WTC11 (cell line): ENCODE data around the gene C6orf47. TPM values are rescaled to one million over a fixed set of nuclear protein-coding genes. Genes with fewer than 3 reads are reported as not detected.
A peak's percentile ranks its signal among the peaks of the same experiment; 100 is the strongest.

ENCODE experiments used
- AFF4 ChIP-seq: sonication (generic); formaldehyde crosslinking; IDR thresholded peaks from 2 replicates; pipeline ENCODE4 v1.8.1; 2023; ENCODE audit warnings: mild to moderate bottlenecking, missing genetic modification reagents, borderline replicate concordance
- AR ChIP-seq: fragments of 250-450 bp; sonication (Bioruptor Pico); IDR thresholded peaks from 2 replicates; pipeline ENCODE4 v1.9.0; 2021; ENCODE audit warnings: mild to moderate bottlenecking
- ATF1 ChIP-seq: sonication (generic); formaldehyde crosslinking; IDR thresholded peaks from 2 replicates; pipeline ENCODE4 v1.8.1; 2023; ENCODE audit warnings: mild to moderate bottlenecking, moderate library complexity, missing genetic modification reagents
- ATF2 ChIP-seq: sonication (generic); formaldehyde crosslinking; IDR thresholded peaks from 2 replicates; pipeline ENCODE4 v1.8.1; 2022; ENCODE audit warnings: low read depth, missing genetic modification reagents, borderline replicate concordance
- ATF3 ChIP-seq: sonication (generic); formaldehyde crosslinking; conservative IDR thresholded peaks from 2 replicates; pipeline ENCODE4 v1.8.1; 2022; ENCODE audit warnings: mild to moderate bottlenecking, missing genetic modification reagents
- CBFB ChIP-seq: sonication (generic); formaldehyde crosslinking; IDR thresholded peaks from 2 replicates; pipeline ENCODE4 v1.8.1; 2022; ENCODE audit warnings: mild to moderate bottlenecking, low read depth, missing genetic modification reagents
- CDX4 ChIP-seq: fragments of 250-450 bp; sonication (Bioruptor Pico); IDR thresholded peaks from 2 replicates; pipeline ENCODE4 v1.9.0; 2021; ENCODE audit warnings: moderate library complexity, mild to moderate bottlenecking, inconsistent platforms, borderline replicate concordance
- CREM ChIP-seq: sonication (generic); formaldehyde crosslinking; IDR thresholded peaks from 2 replicates; pipeline ENCODE4 v1.8.1; 2022; ENCODE audit warnings: mild to moderate bottlenecking, missing genetic modification reagents, moderate library complexity
- ELF4 ChIP-seq: sonication (generic); formaldehyde crosslinking; IDR thresholded peaks from 2 replicates; pipeline ENCODE4 v1.8.1; 2022; ENCODE audit warnings: low read depth, mild to moderate bottlenecking, moderate library complexity, missing genetic modification reagents
- ESRRA ChIP-seq: sonication (generic); formaldehyde crosslinking; IDR thresholded peaks from 2 replicates; pipeline ENCODE4 v1.8.1; 2022; ENCODE audit warnings: mild to moderate bottlenecking, missing genetic modification reagents, borderline replicate concordance
- FOXJ3 ChIP-seq: sonication (generic); formaldehyde crosslinking; IDR thresholded peaks from 2 replicates; pipeline ENCODE4 v1.9.0; 2021; ENCODE audit warnings: missing genetic modification reagents, mild to moderate bottlenecking, borderline replicate concordance
- FOXK1 ChIP-seq: sonication (generic); formaldehyde crosslinking; IDR thresholded peaks from 2 replicates; pipeline ENCODE4 v1.8.0; 2022; ENCODE audit warnings: mild to moderate bottlenecking, moderate library complexity, missing genetic modification reagents
- GRHL2 ChIP-seq: fragments of 250-450 bp; sonication (Bioruptor Pico); IDR thresholded peaks from 2 replicates; pipeline ENCODE4 v1.8.0; 2022; ENCODE audit warnings: mild to moderate bottlenecking, moderate library complexity; ENCODE audit not compliant: insufficient replicate concordance, severe bottlenecking
- JAZF1 ChIP-seq: fragments of 250-450 bp; sonication (Bioruptor Pico); IDR thresholded peaks from 2 replicates; pipeline ENCODE4 v1.9.0; 2021; ENCODE audit warnings: moderate library complexity, mild to moderate bottlenecking, inconsistent platforms
- SMAD4 ChIP-seq: sonication (generic); formaldehyde crosslinking; IDR thresholded peaks from 2 replicates; pipeline ENCODE4 v1.8.0; 2022; ENCODE audit warnings: mild to moderate bottlenecking, missing genetic modification reagents
- TCF7 ChIP-seq: sonication (generic); formaldehyde crosslinking; IDR thresholded peaks from 2 replicates; pipeline ENCODE4 v1.8.0; 2022; ENCODE audit warnings: mild to moderate bottlenecking, low read depth, missing genetic modification reagents, moderate library complexity
- ZBTB21 ChIP-seq: sonication (generic); formaldehyde crosslinking; IDR thresholded peaks from 2 replicates; pipeline ENCODE4 v1.8.1; 2023; ENCODE audit warnings: mild to moderate bottlenecking, missing genetic modification reagents, borderline replicate concordance
- ZNF219 ChIP-seq: sonication (generic); formaldehyde crosslinking; IDR thresholded peaks from 2 replicates; pipeline ENCODE4 v1.8.0; 2023; ENCODE audit warnings: missing genetic modification reagents, mild to moderate bottlenecking, borderline replicate concordance
- ZNF232 ChIP-seq: sonication (generic); formaldehyde crosslinking; IDR thresholded peaks from 2 replicates; pipeline ENCODE4 v1.8.0; 2022; ENCODE audit warnings: mild to moderate bottlenecking, missing genetic modification reagents
- ZNF512 ChIP-seq: sonication (generic); formaldehyde crosslinking; IDR thresholded peaks from 2 replicates; pipeline ENCODE4 v1.8.1; 2022; ENCODE audit warnings: missing genetic modification reagents, borderline replicate concordance
- ZSCAN18 ChIP-seq: fragments of 250-450 bp; sonication (Bioruptor Pico); IDR thresholded peaks from 2 replicates; pipeline ENCODE4 v2.1.2; 2022; ENCODE audit warnings: mild to moderate bottlenecking, moderate library complexity
- total RNA-seq: library from RNA; stranded (reverse); gene quantifications from 3 replicates; pipeline ENCODE4 v1.2.3, GENCODE V29; 2021

C6orf47 gene
- total RNA-seq, 1 experiment from 2014 or later: 16.3 TPM

- TF ChIP-seq GRHL2 (CRISPR knock-in tag) (no peak), ZBTB21 (CRISPR knock-in tag) (no peak), ZNF512 (no peak), ATF3 (CRISPR knock-in tag) (no peak), ZSCAN18 (no peak), CDX4 (CRISPR knock-in tag) (no peak), SMAD4 (CRISPR knock-in tag) (no peak), FOXK1 (CRISPR knock-in tag) (0 out of 2 replicates have a peak, but pooled peaks have one; percentile 15), TCF7 (CRISPR knock-in tag) (no peak), AR (peak; percentile 48; the same call in 1 of the 2 replicates), CBFB (CRISPR knock-in tag) (no peak), ZNF232 (CRISPR knock-in tag) (0 out of 2 replicates have a peak, but pooled peaks have one; percentile 8), ELF4 (CRISPR knock-in tag) (no peak), ATF1 (CRISPR knock-in tag) (no peak), CREM (CRISPR knock-in tag) (0 out of 2 replicates have a peak, but pooled peaks have one; percentile 64), AFF4 (no peak), ZNF219 (CRISPR knock-in tag) (no peak), FOXJ3 (no peak), ATF2 (CRISPR knock-in tag) (no peak), ESRRA (peak; percentile 86), JAZF1 (CRISPR knock-in tag) (no peak)
Observed at GRCh38 chr6:31660381-31661261, at the start of gene C6orf47 (continued).
